IMR-90 (cell line): Measurements from ENCODE around the gene STXBP2. TPM values are rescaled to one million over a fixed set of nuclear protein-coding genes. Genes with fewer than 3 reads are reported as not detected.

Source experiments
- ATAC-seq: fragments of 200-7000 bp; cut with Tn5 transposase; 2 replicates; pipeline ENCODE4 v1.9.1; 2020; ENCODE audit warnings: low read depth, mild to moderate bottlenecking, moderate library complexity
- BruUV-seq: library from RNA; stranded (reverse); fragments of 400-500 nt; replicated peaks from 2 replicates; lab custom pipeline; 2021; lab: Mats Ljungman, UMichigan
- CTCF ChIA-PET: fragments of 300-600 bp; formaldehyde crosslinking; extraction: SDS; loops from one replicate; lab custom pipeline; 2021; ENCODE audit warnings: antibody characterized with exemption; lab: Yijun Ruan, JAX
- POLR2A ChIA-PET: fragments of 300-600 bp; sonication (Branson Sonifier 250); formaldehyde crosslinking; loops from one replicate; lab custom pipeline; 2022; ENCODE audit warnings: antibody characterized with exemption; ENCODE audit not compliant: unreplicated experiment; lab: Charles Lee
- DNase-seq: peaks from one replicate; pipeline ENCODE4 v3.0.0; 2013
- H2AFZ ChIP-seq: replicated peaks from 2 replicates; pipeline ENCODE3; 2013; ENCODE audit warnings: low read length, mild to moderate bottlenecking; ENCODE audit not compliant: poor library complexity
- H2AK5ac ChIP-seq: 2 replicates; pipeline ENCODE4 v1.6.1; 2013; ENCODE audit warnings: low read depth, low read length, inconsistent platforms
- H2AK9ac ChIP-seq: replicated peaks from 2 replicates; pipeline ENCODE3; 2013; ENCODE audit warnings: mild to moderate bottlenecking, low read depth, low read length, moderate library complexity; ENCODE audit not compliant: poor library complexity
- H2BK120ac ChIP-seq: 2 replicates; pipeline ENCODE4 v1.6.1; 2013; ENCODE audit warnings: low read depth, low read length, inconsistent platforms
- H2BK15ac ChIP-seq: 3 replicates; pipeline ENCODE4 v1.6.1; 2013; ENCODE audit warnings: low read depth, low read length, inconsistent platforms
- H2BK20ac ChIP-seq: 2 replicates; pipeline ENCODE4 v1.6.1; 2013; ENCODE audit warnings: low read depth, mild to moderate bottlenecking, inconsistent platforms, low read length, moderate library complexity
- H2BK5ac ChIP-seq: 2 replicates; pipeline ENCODE4 v1.6.1; 2013; ENCODE audit warnings: mild to moderate bottlenecking, low read depth, low read length, inconsistent platforms; ENCODE audit not compliant: poor library complexity, severe bottlenecking
- H3K14ac ChIP-seq: replicated peaks from 2 replicates; pipeline ENCODE4 v1.6.1; 2013; ENCODE audit warnings: low read depth, low read length, inconsistent platforms
- H3K18ac ChIP-seq: 2 replicates; pipeline ENCODE4 v1.6.1; 2013; ENCODE audit warnings: low read depth, low read length, control low read depth
- H3K23ac ChIP-seq: 2 replicates; pipeline ENCODE4 v1.6.1; 2013; ENCODE audit warnings: low read depth, low read length, inconsistent platforms
- H3K27ac ChIP-seq: 2 replicates; pipeline ENCODE4 v1.5.1; 2013; ENCODE audit warnings: mild to moderate bottlenecking, control low read depth, low read length; ENCODE audit not compliant: insufficient read depth
- H3K27me3 ChIP-seq: 2 replicates; pipeline ENCODE4 v1.6.1; 2013; ENCODE audit warnings: low read length; ENCODE audit not compliant: control insufficient read depth, insufficient read depth
- H3K36me3 ChIP-seq: 2 replicates; pipeline ENCODE4 v1.6.1; 2013; ENCODE audit warnings: low read length, mixed read lengths; ENCODE audit not compliant: control insufficient read depth, insufficient read depth
- H3K4ac ChIP-seq: 2 replicates; pipeline ENCODE4 v1.6.1; 2013; ENCODE audit warnings: low read depth, low read length, inconsistent platforms
- H3K4me1 ChIP-seq: 2 replicates; pipeline ENCODE4 v1.6.1; 2013; ENCODE audit warnings: low read length, mixed read lengths; ENCODE audit not compliant: control insufficient read depth, insufficient read depth
- H3K4me2 ChIP-seq: 2 replicates; pipeline ENCODE4 v1.6.1; 2013; ENCODE audit warnings: low read depth, mild to moderate bottlenecking, control low read depth, low read length, moderate library complexity
- H3K4me3 ChIP-seq: 2 replicates; pipeline ENCODE4 v1.5.1; 2013; ENCODE audit warnings: low read depth, mild to moderate bottlenecking, control low read depth, low read length, moderate library complexity; ENCODE audit not compliant: insufficient read depth
- H3K56ac ChIP-seq: 2 replicates; pipeline ENCODE4 v1.6.1; 2013; ENCODE audit warnings: low read length, inconsistent platforms; ENCODE audit not compliant: insufficient read depth; ENCODE audit errors: extremely low read depth
- H3K79me1 ChIP-seq, 2 experiments: 2 replicates each; pipeline ENCODE4 v1.6.1; 2013; ENCODE audit warnings: low read length in 2 of 2, inconsistent platforms in 1 of 2, low read depth in 1 of 2
- H3K9ac ChIP-seq: 2 replicates; pipeline ENCODE4 v1.6.1; 2013; ENCODE audit warnings: low read depth, low read length, control low read depth
- H3K9me1 ChIP-seq: 2 replicates; pipeline ENCODE4 v1.6.1; 2013; ENCODE audit warnings: low read length, inconsistent platforms; ENCODE audit not compliant: insufficient read depth
- H3K9me3 ChIP-seq: 2 replicates; pipeline ENCODE4 v1.6.1; 2013; ENCODE audit warnings: low read length; ENCODE audit not compliant: control insufficient read depth, insufficient read depth
- H4K20me1 ChIP-seq: 2 replicates; pipeline ENCODE4 v1.6.1; 2013; ENCODE audit warnings: low read length, inconsistent platforms; ENCODE audit not compliant: insufficient read depth
- H4K5ac ChIP-seq: 2 replicates; pipeline ENCODE4 v1.6.1; 2013; ENCODE audit warnings: mild to moderate bottlenecking, low read depth, low read length, control low read depth
- H4K8ac ChIP-seq, 2 experiments: 2 replicates each; pipeline ENCODE4 v1.6.1; 2013; ENCODE audit warnings: low read depth in 2 of 2, low read length in 2 of 2, control low read depth in 1 of 2, inconsistent platforms in 1 of 2
- H4K91ac ChIP-seq: 2 replicates; pipeline ENCODE4 v1.6.1; 2013; ENCODE audit warnings: low read depth, low read length, inconsistent platforms; ENCODE audit not compliant: insufficient read depth
- BHLHE40 ChIP-seq: fragments of 150-350 bp; IDR thresholded peaks from 2 replicates; pipeline ENCODE4 v1.6.1; 2016; ENCODE audit warnings: mild to moderate bottlenecking, low read depth, low read length
- CEBPB ChIP-seq: IDR thresholded peaks from 2 replicates; pipeline ENCODE4 v1.6.1; 2012; ENCODE audit warnings: low read depth, low read length, improper control_type of control experiment
- CHD1 ChIP-seq: IDR thresholded peaks from 2 replicates; pipeline ENCODE4 v1.6.1; 2012; ENCODE audit warnings: low read depth, low read length, improper control_type of control experiment
- FOS ChIP-seq: fragments of 150-350 bp; IDR thresholded peaks from 2 replicates; pipeline ENCODE4 v1.6.1; 2016; ENCODE audit warnings: low read depth, low read length
- MAZ ChIP-seq: IDR thresholded peaks from 2 replicates; pipeline ENCODE4 v1.6.1; 2012; ENCODE audit warnings: low read depth, mild to moderate bottlenecking, low read length, improper control_type of control experiment, moderate library complexity, borderline replicate concordance
- MXI1 ChIP-seq: IDR thresholded peaks from 2 replicates; pipeline ENCODE4 v1.6.1; 2012; ENCODE audit warnings: low read depth, mild to moderate bottlenecking, low read length, moderate library complexity, borderline replicate concordance
- NFE2L2 ChIP-seq: fragments of 150-350 bp; IDR thresholded peaks from 2 replicates; pipeline ENCODE4 v1.6.1; 2016; ENCODE audit warnings: low read depth, mild to moderate bottlenecking, low read length
- POLR2A ChIP-seq: IDR thresholded peaks from 2 replicates; pipeline ENCODE4 v1.6.1; 2012; ENCODE audit warnings: mild to moderate bottlenecking, low read depth, low read length
- RAD21 ChIP-seq: IDR thresholded peaks from 2 replicates; pipeline ENCODE4 v1.6.1; 2012; ENCODE audit warnings: low read length, improper control_type of control experiment
- RFX5 ChIP-seq: IDR thresholded peaks from 2 replicates; pipeline ENCODE4 v1.8.0; 2012; ENCODE audit warnings: low read depth, mild to moderate bottlenecking, low read length, moderate library complexity
- SMC3 ChIP-seq: fragments of 150-350 bp; IDR thresholded peaks from 2 replicates; pipeline ENCODE4 v1.6.1; 2016; ENCODE audit warnings: low read depth, mild to moderate bottlenecking, antibody characterized with exemption, low read length, moderate library complexity
- WGBS, 2 experiments: methylation state at CpG; one replicate each; pipeline versions ENCODE4 v1.1.5 to v1.1.7; 2013; ENCODE audit warnings: missing lambda C conversion rate in 2 of 2; ENCODE audit not compliant: insufficient read length in 1 of 2; ENCODE audit errors: extremely low coverage in 2 of 2; 5-methylcytosine and 5-hydroxymethylcytosine counted together
- dilution Hi-C: fragments of 300-500 bp; cut with HindIII; formaldehyde crosslinking; loops from one replicate; pipeline ENCODE4 v1.14.3; 2018; ENCODE audit warnings: low sequenced_read_pairs; ENCODE audit not compliant: unreplicated experiment
- in situ Hi-C: fragments of 300-500 bp; cut with MboI; formaldehyde crosslinking; loops from 3 replicates; pipeline ENCODE4 v1.14.3; 2019; ENCODE audit warnings: low sequenced_read_pairs, inconsistent platforms, mixed read lengths
- intact Hi-C: fragments of 100-400 bp; cut with micrococcal nuclease; formaldehyde crosslinking; loops from 2 replicates; pipeline ENCODE4 v1.10.0; 2022
- polyA plus RNA-seq, 3 experiments: library from polyadenylated mRNA; depleted of rRNA; stranded (reverse); fragments of >200 nt; gene quantifications; 2 replicates each; pipeline ENCODE4 v1.2.3, GENCODE V29; 2012; ENCODE audit warnings: low replicate concordance in 1 of 3
- total RNA-seq: library from RNA; depleted of rRNA; stranded (reverse); fragments of >200 nt; gene quantifications from 2 replicates; pipeline ENCODE4 v1.2.3, GENCODE V29; 2012
- TF ChIP-seq, protein P1 (sequence below): conservative IDR thresholded peaks from 2 replicates; pipeline ENCODE4 v1.5.1; 2012; ENCODE audit warnings: mild to moderate bottlenecking, low read depth, low read length, improper control_type of control experiment
- TF ChIP-seq, protein P2 (sequence below): fragments of 150-350 bp; IDR thresholded peaks from 2 replicates; pipeline ENCODE4 v1.6.1; 2016; ENCODE audit warnings: low read depth, mild to moderate bottlenecking, low read length, moderate library complexity, borderline replicate concordance
- TF ChIP-seq, protein P3 (sequence below): fragments of 150-350 bp; IDR thresholded peaks from 2 replicates; pipeline ENCODE4 v1.6.1; 2017; ENCODE audit warnings: mild to moderate bottlenecking, antibody characterized with exemption, low read length, low read depth

Gene STXBP2
- total and polyA plus RNA-seq, 2 of the 4 experiments (the other 2 are of a cell fraction): 3.9 to 12.6 TPM

DNA sequence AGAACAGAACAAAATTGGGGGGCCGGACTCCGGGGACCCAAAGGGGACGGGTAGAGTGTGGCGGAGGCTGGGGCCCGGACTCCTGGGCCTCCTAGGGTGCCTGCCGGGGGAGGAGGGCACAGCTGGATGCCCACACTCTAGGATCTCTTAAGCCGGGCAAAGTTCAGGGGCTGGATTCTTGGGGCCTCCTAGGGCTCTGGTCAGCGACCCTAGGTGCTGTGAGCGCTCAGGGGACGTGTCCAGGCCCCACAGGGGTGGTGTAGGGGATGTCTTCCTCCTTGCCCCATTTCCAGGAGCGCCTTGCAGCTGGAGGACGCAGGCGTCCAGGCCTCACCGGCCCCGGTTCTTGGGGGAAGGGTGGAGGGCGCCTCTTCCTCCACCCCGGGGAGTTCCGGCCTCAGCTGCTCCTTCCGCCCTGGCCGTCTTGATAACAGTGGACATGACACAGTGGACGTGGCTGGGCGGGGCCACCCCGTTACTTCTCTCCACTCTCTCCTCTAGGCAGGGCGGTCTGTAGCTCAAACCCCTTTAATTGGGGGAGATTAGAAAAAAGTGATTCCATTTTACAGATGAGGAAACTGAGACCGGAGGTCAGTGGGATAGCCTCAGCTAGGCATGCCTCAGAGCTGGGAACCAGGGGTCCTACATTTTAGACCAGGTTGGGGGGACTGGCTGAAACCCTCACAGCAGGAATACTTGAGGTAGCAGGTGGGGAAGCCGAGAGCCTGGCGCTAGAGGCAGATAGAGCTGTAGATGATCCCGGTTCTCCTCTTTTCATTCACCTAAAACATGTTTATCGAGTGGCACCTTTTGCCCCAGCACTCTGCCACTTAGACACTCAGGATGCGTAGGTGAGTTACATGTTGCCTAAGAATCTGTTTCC lies 705 bp downstream of the STXBP2 start:
- Histone ChIP-seq H2BK120ac (no peak overlapping the region), H4K8ac (peak overlapping the region; percentile 50 to 62; a peak in 3 of 4 replicates), H3K56ac (no peak overlapping the region), H2AK9ac (peak overlapping the region; percentile 81), H3K4ac (no peak overlapping the region), H4K5ac (peak overlapping the region; percentile 36; the same call in 1 of the 2 replicates), H3K18ac (no peak overlapping the region), H3K9ac (no peak overlapping the region), H3K9me3 (no peaks in the 10 kb centered on the region), H2BK15ac (no peak overlapping the region), H3K23ac (no peak overlapping the region), H3K79me1 (no peaks in the 10 kb centered on the region), H3K4me1 (no peaks in the 10 kb centered on the region), H3K9me1 (peaks cover 12% of the 10 kb centered on the region), H2BK20ac (no peak overlapping the region), H2AK5ac (no peak overlapping the region), H2AFZ (peak overlapping the region; percentile 71), H3K27ac (no peak overlapping the region; the same call in 1 of the 2 replicates), H3K4me2 (peak overlapping the region; percentile 26; the same call in 1 of the 2 replicates), H2BK5ac (no peak overlapping the region), H3K14ac (no peak overlapping the region), H4K91ac (no peak overlapping the region), H3K36me3 (no peaks in the 10 kb centered on the region; the same call in 1 of the 2 replicates), H4K20me1 (peaks cover 5% of the 10 kb centered on the region; the same call in 1 of the 2 replicates), H3K4me3 (peak overlapping the region; percentile 46), H3K27me3 (peaks cover 14% of the 10 kb centered on the region; the same call in 1 of the 2 replicates)
- dilution Hi-C loops (no loop called here), in situ Hi-C loops (no loop called here), intact Hi-C loops (no loop called here)
- TF ChIP-seq BHLHE40 (no peak), MAZ (no peak), NFE2L2 (no peak), CHD1 (no peak), RAD21 (no peak), RFX5 (no peak), POLR2A (no peak), CEBPB (no peak), SMC3 (no peak), MXI1 (no peak), FOS (no peak)
- TF ChIP-seq, protein P1, sequence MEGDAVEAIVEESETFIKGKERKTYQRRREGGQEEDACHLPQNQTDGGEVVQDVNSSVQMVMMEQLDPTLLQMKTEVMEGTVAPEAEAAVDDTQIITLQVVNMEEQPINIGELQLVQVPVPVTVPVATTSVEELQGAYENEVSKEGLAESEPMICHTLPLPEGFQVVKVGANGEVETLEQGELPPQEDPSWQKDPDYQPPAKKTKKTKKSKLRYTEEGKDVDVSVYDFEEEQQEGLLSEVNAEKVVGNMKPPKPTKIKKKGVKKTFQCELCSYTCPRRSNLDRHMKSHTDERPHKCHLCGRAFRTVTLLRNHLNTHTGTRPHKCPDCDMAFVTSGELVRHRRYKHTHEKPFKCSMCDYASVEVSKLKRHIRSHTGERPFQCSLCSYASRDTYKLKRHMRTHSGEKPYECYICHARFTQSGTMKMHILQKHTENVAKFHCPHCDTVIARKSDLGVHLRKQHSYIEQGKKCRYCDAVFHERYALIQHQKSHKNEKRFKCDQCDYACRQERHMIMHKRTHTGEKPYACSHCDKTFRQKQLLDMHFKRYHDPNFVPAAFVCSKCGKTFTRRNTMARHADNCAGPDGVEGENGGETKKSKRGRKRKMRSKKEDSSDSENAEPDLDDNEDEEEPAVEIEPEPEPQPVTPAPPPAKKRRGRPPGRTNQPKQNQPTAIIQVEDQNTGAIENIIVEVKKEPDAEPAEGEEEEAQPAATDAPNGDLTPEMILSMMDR: no peak
- TF ChIP-seq, protein P2, sequence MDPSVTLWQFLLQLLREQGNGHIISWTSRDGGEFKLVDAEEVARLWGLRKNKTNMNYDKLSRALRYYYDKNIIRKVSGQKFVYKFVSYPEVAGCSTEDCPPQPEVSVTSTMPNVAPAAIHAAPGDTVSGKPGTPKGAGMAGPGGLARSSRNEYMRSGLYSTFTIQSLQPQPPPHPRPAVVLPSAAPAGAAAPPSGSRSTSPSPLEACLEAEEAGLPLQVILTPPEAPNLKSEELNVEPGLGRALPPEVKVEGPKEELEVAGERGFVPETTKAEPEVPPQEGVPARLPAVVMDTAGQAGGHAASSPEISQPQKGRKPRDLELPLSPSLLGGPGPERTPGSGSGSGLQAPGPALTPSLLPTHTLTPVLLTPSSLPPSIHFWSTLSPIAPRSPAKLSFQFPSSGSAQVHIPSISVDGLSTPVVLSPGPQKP: no peak
- TF ChIP-seq, protein P3, sequence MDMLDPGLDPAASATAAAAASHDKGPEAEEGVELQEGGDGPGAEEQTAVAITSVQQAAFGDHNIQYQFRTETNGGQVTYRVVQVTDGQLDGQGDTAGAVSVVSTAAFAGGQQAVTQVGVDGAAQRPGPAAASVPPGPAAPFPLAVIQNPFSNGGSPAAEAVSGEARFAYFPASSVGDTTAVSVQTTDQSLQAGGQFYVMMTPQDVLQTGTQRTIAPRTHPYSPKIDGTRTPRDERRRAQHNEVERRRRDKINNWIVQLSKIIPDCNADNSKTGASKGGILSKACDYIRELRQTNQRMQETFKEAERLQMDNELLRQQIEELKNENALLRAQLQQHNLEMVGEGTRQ: no peak
- DNase-seq: no peak
- 0 out of 2 replicates have a peak, but pooled peaks have one; percentile 13 for ATAC-seq
- no TSS peak for BruUV-seq
- ChIA-PET POLR2A (no interaction called here), CTCF (interaction anchor here (1.2 kb wide), 2 partner anchors 15 to 163 kb away, joined by 3 read pairs; no protein-coding TSS in a partner anchor)
- no CpG with 5 or more reads among the region's 30 CpGs for WGBS, 2 experiments
